ENCODE data around the gene RGL4.

Gene RGL4

GRCh38 chr22:23681026-23681809 is 9.6 kb upstream of the RGL4 start:
- DNase-seq = no peak

GRCh38 chr22:23682077-23682476 is 8.7 kb upstream of the RGL4 start:
- no peak for DNase-seq

GRCh38 chr22:23682827-23683355 is 7.9 kb upstream of the RGL4 start:
- DNase-seq = no peak

DNA sequence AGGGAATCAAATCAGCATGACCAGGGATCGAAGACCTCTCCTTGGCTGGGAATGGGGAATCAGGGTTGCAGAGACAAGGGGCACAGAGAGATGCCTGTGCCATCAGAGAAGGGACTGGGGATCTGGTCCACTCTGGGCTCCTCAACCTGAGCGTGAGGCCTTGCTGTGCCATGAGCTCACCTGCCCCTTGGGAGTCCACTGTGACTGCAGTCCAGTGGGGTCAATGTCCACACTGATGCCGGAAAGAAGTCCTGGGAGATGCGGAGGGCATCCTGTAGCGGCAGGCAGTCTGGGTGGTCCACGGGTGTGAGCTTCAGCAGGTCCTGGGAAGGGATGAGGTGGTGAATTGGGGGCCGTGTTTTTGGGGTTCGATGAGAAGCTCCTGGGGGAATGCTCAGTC is 7.3 kb upstream of the RGL4 start:
- no peak for DNase-seq

DNA sequence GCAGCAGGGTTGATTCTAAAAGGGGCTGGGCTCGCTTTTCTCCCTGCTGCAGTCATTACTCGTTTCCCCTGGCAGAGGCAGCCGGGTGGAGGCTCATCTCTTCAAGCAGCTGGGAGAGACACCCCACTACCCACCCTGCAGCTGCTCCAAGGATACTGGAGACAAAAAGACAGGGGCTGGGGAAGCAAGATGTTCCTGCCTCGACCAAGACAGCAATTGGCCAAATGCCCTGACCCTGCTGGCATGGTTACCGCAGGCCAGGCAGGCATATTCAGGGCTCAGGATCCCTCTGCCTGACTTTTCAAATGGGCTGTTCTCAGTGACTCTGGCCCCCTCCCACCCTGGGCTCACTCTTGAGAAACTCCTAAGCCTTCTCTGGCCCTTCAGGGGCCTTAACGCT is 6.8 kb upstream of the RGL4 start:
- DNase-seq = no peak

- DNase-seq = no peak
These were observed 6.2 kb upstream of the RGL4 start for GRCh38 chr22:23684561-23685031.

GRCh38 chr22:23685205-23685784 is 5.5 kb upstream of the RGL4 start:
- no peak for DNase-seq

DNA sequence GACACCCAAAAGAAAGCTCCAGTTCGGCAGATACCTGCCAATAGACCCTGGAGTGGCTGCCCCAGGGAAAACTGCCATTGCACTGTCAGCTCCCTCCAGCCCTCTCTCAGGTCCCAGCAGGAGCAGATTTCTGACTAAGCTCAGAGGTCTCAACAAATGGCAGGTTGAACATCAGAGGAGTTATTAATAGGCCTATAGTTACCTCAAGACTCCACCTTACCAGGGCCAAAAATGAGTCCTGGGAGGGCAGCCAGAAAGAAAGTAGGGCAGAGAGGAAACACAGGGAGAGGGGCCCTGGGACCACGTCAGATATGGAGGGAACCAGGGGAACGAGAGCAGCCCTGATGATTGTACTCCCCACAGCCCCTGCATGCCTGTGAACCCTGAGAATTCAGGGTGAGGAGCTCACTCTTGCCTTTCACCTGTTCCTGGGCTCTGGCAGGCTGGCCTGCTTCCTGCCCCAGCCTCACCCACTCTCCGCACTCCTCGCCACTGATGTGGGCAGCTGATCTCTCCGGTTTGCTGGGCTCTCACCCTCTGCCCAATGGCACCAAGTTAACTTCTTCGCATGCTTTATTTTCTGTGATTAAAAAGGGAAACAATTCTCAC is 4.3 kb upstream of the RGL4 start:
- no peak for DNase-seq

DNA sequence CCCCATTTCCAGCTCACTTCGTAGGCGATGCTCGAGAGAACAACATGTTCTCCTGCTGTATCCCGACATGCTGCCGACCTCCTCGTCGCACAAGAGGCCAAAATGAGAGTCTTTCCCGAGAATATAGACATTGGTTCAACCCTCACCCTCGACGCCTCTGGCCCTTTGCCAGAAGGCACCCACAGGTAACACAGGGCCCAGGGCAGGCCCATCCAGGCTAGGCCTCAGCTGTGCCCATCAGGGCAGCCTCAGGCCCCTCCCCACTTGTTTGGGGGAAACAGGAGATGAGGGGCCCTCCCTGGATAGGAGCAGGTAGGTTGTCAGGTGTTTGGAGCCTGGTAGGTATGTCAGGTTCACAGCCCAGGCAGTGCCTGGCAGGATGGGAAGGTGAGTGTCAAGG is 2.7 kb upstream of the RGL4 start:
- DNase-seq = no peak

- no peak for DNase-seq
These were observed 2.2 kb upstream of the RGL4 start for GRCh38 chr22:23688571-23688970.

- no peak for DNase-seq
These were observed 1.4 kb upstream of the RGL4 start for GRCh38 chr22:23689414-23689813.

GRCh38 chr22:23691748-23692423 is 1.1 kb downstream of the RGL4 start:
- DNase-seq = no peak

GRCh38 chr22:23692598-23693291 is 1.9 kb downstream of the RGL4 start:
- no peak for DNase-seq

- no peak for DNase-seq
These were observed 3.3 kb downstream of the RGL4 start for GRCh38 chr22:23693979-23694680.

GRCh38 chr22:23695141-23695540 is 4.3 kb downstream of the RGL4 start:
- no peak for DNase-seq

DNA sequence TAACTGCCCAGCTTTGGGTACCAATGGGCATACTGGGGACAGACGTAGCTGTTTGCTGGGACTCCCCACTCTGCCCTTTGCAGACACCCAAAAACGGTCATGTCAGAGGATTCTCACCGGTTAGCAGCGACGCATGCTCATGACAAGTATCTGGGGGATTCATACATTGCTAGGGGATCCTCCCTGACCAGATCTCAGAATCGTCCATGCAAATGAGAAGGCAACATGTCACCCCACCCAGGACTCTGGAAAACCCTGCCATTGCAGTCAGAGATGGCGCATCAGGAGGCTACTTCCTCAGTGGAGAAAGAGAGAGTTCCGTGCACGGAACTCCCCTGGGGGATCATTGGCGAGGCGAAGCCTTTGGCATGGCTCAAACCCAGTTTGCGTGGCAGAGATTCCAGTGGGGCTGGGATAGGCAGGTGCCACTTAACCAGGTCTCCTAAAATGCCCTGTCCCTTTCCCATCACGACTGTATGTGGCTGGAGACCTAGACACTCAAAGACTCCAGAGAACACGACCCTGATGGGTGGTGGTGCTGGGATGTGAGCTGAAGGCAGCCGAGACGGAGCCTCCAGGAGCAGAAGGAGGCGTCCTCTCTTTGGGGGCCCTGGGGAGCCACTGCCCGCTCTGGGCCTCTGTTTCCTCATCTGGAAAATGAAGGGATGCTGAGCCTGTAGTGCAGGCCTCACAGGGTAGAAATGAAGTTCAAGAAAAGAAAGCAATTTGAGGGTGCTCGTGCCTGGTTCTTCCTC is 4.9 kb downstream of the RGL4 start:
- no peak for DNase-seq

- DNase-seq = no peak
These were observed 5.6 kb downstream of the RGL4 start for GRCh38 chr22:23696326-23696851.

DNA sequence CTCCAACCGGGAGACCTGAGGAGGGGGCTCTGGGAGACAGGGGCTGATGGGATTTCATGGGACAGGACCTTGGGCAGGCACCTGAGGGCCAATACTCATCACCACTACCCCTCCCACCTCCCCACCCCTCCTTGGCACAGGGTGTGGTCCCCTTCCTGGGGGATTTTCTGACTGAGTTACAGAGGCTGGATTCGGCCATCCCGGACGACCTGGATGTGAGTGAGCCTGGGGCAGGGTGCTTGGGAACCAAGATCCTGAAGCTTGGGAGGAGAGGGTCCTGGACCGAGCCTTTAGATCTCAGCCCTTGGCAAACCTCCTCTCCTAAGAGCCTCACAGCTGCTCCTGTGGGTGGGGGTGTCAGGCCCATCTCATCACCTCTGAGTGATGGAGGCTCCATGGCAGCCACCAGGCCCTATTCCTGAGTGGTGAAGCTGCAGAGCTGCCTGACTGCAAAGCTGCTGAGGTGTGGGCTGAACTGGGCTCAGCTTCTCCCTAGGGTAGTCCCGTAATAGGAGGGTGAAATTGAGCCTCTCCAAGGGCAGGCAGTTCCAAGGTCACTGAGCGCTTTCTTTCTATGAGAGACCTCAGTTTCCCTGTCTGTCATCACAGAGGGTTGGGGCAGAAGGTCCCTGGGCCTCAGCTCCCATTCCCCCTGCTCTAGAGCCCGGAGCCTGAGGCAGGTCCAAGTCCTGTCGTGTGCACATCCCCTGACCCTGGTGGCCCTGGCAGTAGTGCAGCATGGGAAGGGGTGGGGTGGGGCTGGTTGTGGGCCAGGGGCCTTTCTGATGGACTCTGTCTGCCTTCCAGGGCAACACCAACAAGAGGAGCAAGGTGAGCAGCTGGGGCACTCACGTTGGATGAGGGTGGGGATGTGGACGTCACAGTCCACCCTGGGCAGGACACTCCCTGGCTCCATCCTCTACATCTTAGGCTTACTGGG is 6.5 kb downstream of the RGL4 start:
- DNase-seq = no peak

DNA sequence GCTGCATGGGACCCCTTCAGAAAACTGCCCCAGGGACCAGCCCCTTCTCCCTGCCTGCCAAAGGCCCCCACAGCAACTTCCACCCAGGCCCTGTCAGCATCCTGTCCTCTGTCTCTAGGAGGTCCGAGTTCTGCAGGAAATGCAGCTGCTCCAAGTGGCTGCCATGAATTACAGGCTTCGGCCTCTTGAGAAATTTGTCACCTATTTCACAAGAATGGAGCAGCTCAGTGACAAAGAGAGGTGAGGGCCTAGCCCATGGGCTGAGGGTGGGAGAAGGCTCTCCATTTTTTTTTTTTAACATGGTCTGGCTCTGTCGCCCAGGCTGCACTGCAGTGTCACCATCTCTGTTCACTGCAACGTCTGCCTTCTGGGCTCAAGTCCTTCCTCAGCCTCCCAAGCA is 7.3 kb downstream of the RGL4 start:
- DNase-seq = no peak

- DNase-seq = no peak
These were observed 7.9 kb downstream of the RGL4 start for GRCh38 chr22:23698673-23699235.

Data from NCI-H1048 (cell line).